ENCODE results near the gene HOMER2.
A peak's percentile ranks its signal among the peaks of the same experiment; 100 is the strongest.
"Not testable (repeated sequence)": the region's sequence is repeated elsewhere in the genome, so short reads cannot be mapped to it uniquely, and the experiment has no call there.

Gene HOMER2

GRCh38 chr15:82963471-82964341 is 11.2 kb upstream of the HOMER2 start:
- no peak for DNase-seq

GRCh38 chr15:82960766-82961165 is 8.2 kb upstream of the HOMER2 start:
- DNase-seq: no peak

- DNase-seq: no peak
These were observed 6.9 kb upstream of the HOMER2 start for GRCh38 chr15:82959423-82959822.

GRCh38 chr15:82958638-82959037 is 6.1 kb upstream of the HOMER2 start:
- no peak for DNase-seq

- DNase-seq: peak in 1 of 2 experiments; percentile 30
These were observed 905 bp downstream of the HOMER2 start for GRCh38 chr15:82951472-82952157.

- no peak for DNase-seq
These were observed 1.7 kb downstream of the HOMER2 start for GRCh38 chr15:82950746-82951370.

GRCh38 chr15:82950295-82950694 is 2.2 kb downstream of the HOMER2 start:
- no peak for DNase-seq

GRCh38 chr15:82946155-82946701 is 6.3 kb downstream of the HOMER2 start:
- no peak for DNase-seq

- no peak for DNase-seq
These were observed 7.2 kb downstream of the HOMER2 start for GRCh38 chr15:82945326-82945725.

- DNase-seq: no peak
These were observed 7.7 kb downstream of the HOMER2 start for GRCh38 chr15:82944821-82945220.

GRCh38 chr15:82944056-82944455 is 8.5 kb downstream of the HOMER2 start:
- no peak for DNase-seq

GRCh38 chr15:82943176-82943575 is 9.3 kb downstream of the HOMER2 start:
- no peak for DNase-seq

GRCh38 chr15:82942691-82943090 is 9.8 kb downstream of the HOMER2 start:
- no peak for DNase-seq

GRCh38 chr15:82939678-82940077 is 12.8 kb downstream of the HOMER2 start:
- DNase-seq: not testable (repeated sequence)

- DNase-seq: no peak
These were observed 14.8 kb downstream of the HOMER2 start for GRCh38 chr15:82937712-82938058.

- DNase-seq: no peak
These were observed 15.4 kb downstream of the HOMER2 start for GRCh38 chr15:82936966-82937711.

- no peak for DNase-seq
These were observed 17.1 kb downstream of the HOMER2 start for GRCh38 chr15:82935382-82935781.

- DNase-seq: no peak
These were observed 18.2 kb downstream of the HOMER2 start for GRCh38 chr15:82934100-82934880.

GRCh38 chr15:82933576-82933975 is 18.9 kb downstream of the HOMER2 start:
- DNase-seq: no peak

- DNase-seq: no peak
These were observed 21.3 kb downstream of the HOMER2 start for GRCh38 chr15:82931221-82931620.

GRCh38 chr15:82930461-82930860 is 22.1 kb downstream of the HOMER2 start:
- no peak for DNase-seq

GRCh38 chr15:82928711-82929110 is 23.8 kb downstream of the HOMER2 start:
- no peak for DNase-seq

Data from NCI-H524 (cell line).